Transverse colon (tissue), 4 donors: Measurements from ENCODE around the gene PDCD6IP. TPM values are rescaled to one million over a fixed set of nuclear protein-coding genes. Genes with fewer than 3 reads are reported as not detected.

Source experiments
- DNase-seq: peaks from one replicate; pipeline ENCODE4 v3.0.0-alpha.2; 2019
- H3K27ac ChIP-seq, 4 donors: fragments of 200-600 bp; sonication (generic); 2 replicates each; pipeline ENCODE4 v1.5.1; 2016 to 2018; ENCODE audit warnings: inconsistent platforms in 4 of 4
- H3K27me3 ChIP-seq: fragments of 200-600 bp; sonication (generic); 2 replicates; pipeline ENCODE4 v1.5.1; 2017; ENCODE audit warnings: inconsistent platforms
- H3K36me3 ChIP-seq, 4 donors: fragments of 200-600 bp; sonication (generic); 2 replicates each; pipeline ENCODE4 v1.5.1; 2017 to 2019; ENCODE audit warnings: inconsistent platforms in 4 of 4
- H3K4me1 ChIP-seq, 4 donors: fragments of 200-600 bp; sonication (generic); 2 replicates each; pipeline ENCODE4 v1.5.1; 2017 to 2020; ENCODE audit warnings: inconsistent platforms in 4 of 4
- H3K4me3 ChIP-seq, 4 donors: fragments of 200-600 bp; sonication (generic); 1 replicate in 1 of 4; 2 replicates in 3 of 4; pipeline versions ENCODE4 v1.5.1 to v1.6.1; 2017 to 2019; ENCODE audit warnings: inconsistent platforms in 4 of 4
- H3K9me3 ChIP-seq, 2 donors: fragments of 200-600 bp; sonication (generic); 2 replicates each; pipeline ENCODE4 v1.5.1; 2017 to 2019; ENCODE audit warnings: inconsistent platforms in 2 of 2
- EP300 ChIP-seq: sonication (generic); formaldehyde crosslinking; IDR thresholded peaks from one replicate; pipeline ENCODE4 v1.6.1; 2017; ENCODE audit warnings: antibody characterized with exemption, low read depth
- POLR2A ChIP-seq: fragments of 450-650 bp; IDR thresholded peaks from one replicate; pipeline ENCODE4 v1.6.1; 2016; ENCODE audit warnings: antibody characterized with exemption, mild to moderate bottlenecking, moderate library complexity
- POLR2AphosphoS5 ChIP-seq, 3 donors: sonication (generic); formaldehyde crosslinking; IDR thresholded peaks; one replicate each; pipeline ENCODE4 v1.6.1; 2016; ENCODE audit warnings: antibody characterized with exemption in 3 of 3
- WGBS, 2 donors: methylation state at CpG; one replicate each; pipeline ENCODE4 v1.1.5; 2018; ENCODE audit warnings: low coverage in 1 of 2; 5-methylcytosine and 5-hydroxymethylcytosine counted together
- in situ Hi-C, 4 donors: fragments of 200-750 bp; cut with MboI; loops; one replicate each; pipeline versions ENCODE4 v1.15.0 to v1.15.1; 2017; ENCODE audit warnings: low sequenced_read_pairs in 3 of 4, low pct_ligation_motif_present in 1 of 4, low pct_unique_long_range_greater_than_20kb in 1 of 4
- intact Hi-C: fragments of 100-400 bp; cut with DNase I; formaldehyde crosslinking; loops from one replicate; pipeline ENCODE4 v1.15.1; 2023; ENCODE audit warnings: low total_unique reads
- total RNA-seq, 4 donors: library from RNA; depleted of rRNA; stranded (reverse); fragments of >200 nt; gene quantifications; one replicate each; pipeline ENCODE4 v1.1.0, GENCODE V29; 2016
- TF ChIP-seq, protein P1 (sequence below), 5 experiments: fragments of 200-600 bp in 3 of 5; fragments of 450-650 bp in 2 of 5; sonication (generic) in 3 of 5; IDR thresholded peaks; 1 replicate in 2 of 5; 2 replicates in 3 of 5; pipeline ENCODE4 v1.5.1; 2016 to 2017; ENCODE audit warnings: antibody characterized with exemption in 5 of 5, inconsistent platforms in 3 of 5, mild to moderate bottlenecking in 2 of 5, moderate library complexity in 1 of 5

The PDCD6IP gene
- total RNA-seq, 4 donors from 2014 or later, result 89.0 to 523 (median 372) TPM

DNA sequence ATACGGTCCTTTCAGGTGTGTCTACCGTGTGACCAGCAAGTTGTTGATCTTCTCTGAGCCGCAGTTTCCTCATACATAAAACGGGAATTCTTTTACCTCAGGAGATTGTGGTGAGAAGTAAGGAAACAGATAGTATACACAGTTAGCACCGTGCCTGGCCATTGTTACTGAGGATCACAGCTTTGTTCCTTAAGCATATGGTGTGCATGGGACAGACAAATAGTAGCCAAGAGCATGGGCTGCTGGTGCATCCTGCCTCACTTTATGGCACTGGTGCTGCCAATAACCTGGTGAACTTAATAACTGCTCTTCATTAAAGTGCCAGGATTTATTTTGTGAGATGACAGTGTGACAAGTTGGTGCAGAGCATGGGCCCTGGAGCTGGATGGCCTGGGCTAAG, 86.3 kb downstream of the PDCD6IP start:
- TF ChIP-seq EP300 (no peak), POLR2AphosphoS5 (IDR thresholded peaks at IDR 0.05) (no peak), POLR2A (no peak)
- TF ChIP-seq, protein P1, sequence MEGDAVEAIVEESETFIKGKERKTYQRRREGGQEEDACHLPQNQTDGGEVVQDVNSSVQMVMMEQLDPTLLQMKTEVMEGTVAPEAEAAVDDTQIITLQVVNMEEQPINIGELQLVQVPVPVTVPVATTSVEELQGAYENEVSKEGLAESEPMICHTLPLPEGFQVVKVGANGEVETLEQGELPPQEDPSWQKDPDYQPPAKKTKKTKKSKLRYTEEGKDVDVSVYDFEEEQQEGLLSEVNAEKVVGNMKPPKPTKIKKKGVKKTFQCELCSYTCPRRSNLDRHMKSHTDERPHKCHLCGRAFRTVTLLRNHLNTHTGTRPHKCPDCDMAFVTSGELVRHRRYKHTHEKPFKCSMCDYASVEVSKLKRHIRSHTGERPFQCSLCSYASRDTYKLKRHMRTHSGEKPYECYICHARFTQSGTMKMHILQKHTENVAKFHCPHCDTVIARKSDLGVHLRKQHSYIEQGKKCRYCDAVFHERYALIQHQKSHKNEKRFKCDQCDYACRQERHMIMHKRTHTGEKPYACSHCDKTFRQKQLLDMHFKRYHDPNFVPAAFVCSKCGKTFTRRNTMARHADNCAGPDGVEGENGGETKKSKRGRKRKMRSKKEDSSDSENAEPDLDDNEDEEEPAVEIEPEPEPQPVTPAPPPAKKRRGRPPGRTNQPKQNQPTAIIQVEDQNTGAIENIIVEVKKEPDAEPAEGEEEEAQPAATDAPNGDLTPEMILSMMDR (IDR thresholded peaks at IDR 0.05), result no peak
- DNase-seq, result no peak
- WGBS, 2 donors, result 50% methylated on average over 5 of the region's 5 CpGs; no CpG with 5 or more reads in 1 of the 2 donors
- no peaks in the 10 kb centered on the region for H3K9me3 ChIP-seq
- no peak overlapping the region for H3K4me3 ChIP-seq
- H3K27me3 ChIP-seq, result peaks cover 3% of the 10 kb centered on the region
- H3K36me3 ChIP-seq, result no peaks in the 10 kb centered on the region
- intact Hi-C loops, result loop anchor here (10.0 kb wide), 1 partner anchor 800 kb away; no protein-coding TSS in a partner anchor
- H3K27ac ChIP-seq, result no peak overlapping the region
- peaks cover 0 to 4% (median 2%) of the 10 kb centered on the region in 4 donors for H3K4me1 ChIP-seq
- in situ Hi-C loops, result loop anchor here in 3 of 4 donors (10.0 to 25.0 kb wide), 2 partner anchors 800 to 803 kb away; no protein-coding TSS in a partner anchor

DNA sequence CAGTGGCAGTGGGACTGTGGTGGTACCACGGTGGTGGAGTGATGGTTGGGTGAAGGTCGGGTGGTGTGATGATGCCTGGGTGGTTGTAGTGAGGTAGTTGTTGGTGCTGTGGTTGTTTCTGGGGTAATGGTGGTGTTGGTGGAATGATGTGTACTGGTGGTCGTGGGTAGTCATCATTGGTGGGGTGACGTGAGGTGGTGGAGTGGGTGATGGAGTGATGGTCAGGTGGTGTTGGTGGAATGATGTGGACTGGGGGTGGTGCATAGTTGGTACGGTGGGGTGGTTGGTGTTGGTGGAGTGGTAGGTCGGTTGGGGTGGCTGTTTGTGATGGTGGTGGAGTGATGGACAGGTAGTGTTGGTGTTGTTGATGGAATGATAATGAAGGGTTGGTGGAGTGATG, 87.1 kb downstream of the PDCD6IP start:
- H3K9me3 ChIP-seq, result no peaks in the 10 kb centered on the region
- H3K4me3 ChIP-seq, result no peak overlapping the region
- H3K27ac ChIP-seq, result no peak overlapping the region
- peaks cover 3% of the 10 kb centered on the region for H3K27me3 ChIP-seq
- no peaks in the 10 kb centered on the region for H3K36me3 ChIP-seq
- peaks cover 0 to 4% (median 2%) of the 10 kb centered on the region in 4 donors for H3K4me1 ChIP-seq
- in situ Hi-C loops (loop anchor here in 3 of 4 donors (10.0 to 25.0 kb wide), 2 partner anchors 799 to 802 kb away; no protein-coding TSS in a partner anchor), intact Hi-C loops (loop anchor here (10.0 kb wide), 1 partner anchor 799 kb away; no protein-coding TSS in a partner anchor)
- TF ChIP-seq, protein P1 (IDR thresholded peaks at IDR 0.05), result no peak
- TF ChIP-seq EP300 (no peak), POLR2A (no peak), POLR2AphosphoS5 (IDR thresholded peaks at IDR 0.05) (no peak)
- WGBS, 2 donors, result 71 to 85% methylated on average over 6 of the region's 6 CpGs
- DNase-seq, result no peak

DNA sequence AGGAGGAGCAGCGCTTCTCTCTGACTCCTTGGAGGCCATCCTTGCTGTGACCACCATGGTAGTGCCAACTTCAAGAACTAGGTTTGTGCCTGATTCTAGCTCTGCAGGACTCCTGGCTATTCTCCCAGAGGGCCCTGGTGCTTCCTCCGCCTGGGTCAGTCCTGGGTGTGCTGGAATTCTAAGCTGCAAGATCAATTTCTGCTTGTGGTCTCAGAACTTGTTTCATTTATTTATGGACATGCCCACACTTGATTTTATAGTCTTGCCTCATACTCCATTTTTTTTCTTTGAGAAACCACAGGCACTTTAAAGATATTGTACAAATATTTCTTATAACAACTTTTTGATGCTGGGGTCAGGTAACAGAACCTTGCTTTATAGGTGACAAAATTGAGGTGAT, 87.6 kb downstream of the PDCD6IP start:
- DNase-seq, result no peak
- 92 to 100% methylated on average over 1 to 2 of the region's 2 CpGs for WGBS, 2 donors
- peaks cover 0 to 4% (median 2%) of the 10 kb centered on the region in 4 donors for H3K4me1 ChIP-seq
- in situ Hi-C loops (loop anchor here in 3 of 4 donors (10.0 to 25.0 kb wide), 2 partner anchors 799 to 801 kb away; no protein-coding TSS in a partner anchor), intact Hi-C loops (loop anchor here (10.0 kb wide), 1 partner anchor 799 kb away; no protein-coding TSS in a partner anchor)
- no peaks in the 10 kb centered on the region for H3K9me3 ChIP-seq
- H3K27ac ChIP-seq, result no peak overlapping the region
- H3K4me3 ChIP-seq, result no peak overlapping the region
- TF ChIP-seq EP300 (no peak), POLR2A (no peak), POLR2AphosphoS5 (IDR thresholded peaks at IDR 0.05) (no peak)
- TF ChIP-seq, protein P1 (IDR thresholded peaks at IDR 0.05), result no peak
- no peaks in the 10 kb centered on the region for H3K36me3 ChIP-seq
- peaks cover 3% of the 10 kb centered on the region for H3K27me3 ChIP-seq

DNA sequence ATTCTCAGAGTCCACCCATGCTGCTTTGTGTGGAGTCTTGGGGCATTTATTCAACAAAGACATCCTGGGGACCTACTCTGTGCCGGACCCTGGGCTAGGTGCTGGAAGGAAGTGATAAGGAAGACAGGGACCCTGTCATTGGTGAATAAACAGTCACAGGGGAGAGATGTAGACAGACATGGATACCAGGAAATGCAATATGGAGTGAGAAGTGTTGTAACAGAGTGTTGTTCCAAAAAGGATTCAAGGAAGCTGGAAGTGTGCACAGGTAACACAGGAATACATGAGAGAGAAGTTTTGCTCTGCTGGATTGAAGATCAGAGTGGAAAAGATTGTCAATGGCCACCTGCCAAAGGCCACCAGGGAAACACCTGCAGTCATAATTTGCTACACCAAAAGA, 89.0 kb downstream of the PDCD6IP start:
- Histone ChIP-seq H3K27me3 (peaks cover 3% of the 10 kb centered on the region), H3K9me3 (no peaks in the 10 kb centered on the region), H3K4me1 (peaks cover 0 to 4% (median 2%) of the 10 kb centered on the region in 4 donors), H3K36me3 (no peaks in the 10 kb centered on the region), H3K27ac (no peak overlapping the region), H3K4me3 (no peak overlapping the region)
- intact Hi-C loops (loop anchor here (10.0 kb wide), 1 partner anchor 797 kb away; no protein-coding TSS in a partner anchor), in situ Hi-C loops (loop anchor here in 3 of 4 donors (10.0 to 25.0 kb wide), 2 partner anchors 797 to 800 kb away; no protein-coding TSS in a partner anchor)
- no peak for TF ChIP-seq POLR2A
- TF ChIP-seq EP300, result no peak
- no peak for TF ChIP-seq POLR2AphosphoS5 (IDR thresholded peaks at IDR 0.05)
- TF ChIP-seq, protein P1 (IDR thresholded peaks at IDR 0.05), result no peak
- DNase-seq, result no peak
- 83% methylated on average over 1 of the region's 1 CpG for WGBS, 2 donors
